Activated T-helper 17 cell treated with anti-CD3 and anti-CD28 coated beads, Interleukin-2, amount 50 U/mL, for 72 hours (primary cell): Measurements from ENCODE around the gene OTOG. TPM values are rescaled to one million over a fixed set of nuclear protein-coding genes. Genes with fewer than 3 reads are reported as not detected.
A peak's percentile ranks its signal among the peaks of the same experiment; 100 is the strongest.

Experiments used
- ATAC-seq: fragments of 150-1000 bp; cut with Tn5 transposase; replicated peaks from 2 replicates; pipeline ENCODE4 v1.10.0; 2021; ENCODE audit warnings: mild to moderate bottlenecking, moderate library complexity
- H3K27ac Mint-ChIP-seq: one replicate; pipeline ENCODE4 v1.8.0; 2022; ENCODE audit warnings: mixed read lengths
- H3K27me3 Mint-ChIP-seq: one replicate; pipeline ENCODE4 v1.8.0; 2022; ENCODE audit warnings: mixed read lengths
- H3K36me3 Mint-ChIP-seq: one replicate; pipeline ENCODE4 v1.8.0; 2022; ENCODE audit warnings: low read depth, mild to moderate bottlenecking, mixed read lengths
- H3K4me1 Mint-ChIP-seq: one replicate; pipeline ENCODE4 v1.8.0; 2022; ENCODE audit warnings: mixed read lengths
- H3K4me3 Mint-ChIP-seq: one replicate; pipeline ENCODE4 v1.8.0; 2022; ENCODE audit warnings: mild to moderate bottlenecking, mixed read lengths
- H3K9me3 Mint-ChIP-seq: one replicate; pipeline ENCODE4 v1.8.0; 2022; ENCODE audit warnings: mixed read lengths
- total RNA-seq, 2 donors: library from RNA; stranded (reverse); gene quantifications; one replicate each; pipeline ENCODE4 v1.2.3, GENCODE V29; 2022

OTOG gene
- total RNA-seq, 2 donors from 2014 or later: not detected

DNA sequence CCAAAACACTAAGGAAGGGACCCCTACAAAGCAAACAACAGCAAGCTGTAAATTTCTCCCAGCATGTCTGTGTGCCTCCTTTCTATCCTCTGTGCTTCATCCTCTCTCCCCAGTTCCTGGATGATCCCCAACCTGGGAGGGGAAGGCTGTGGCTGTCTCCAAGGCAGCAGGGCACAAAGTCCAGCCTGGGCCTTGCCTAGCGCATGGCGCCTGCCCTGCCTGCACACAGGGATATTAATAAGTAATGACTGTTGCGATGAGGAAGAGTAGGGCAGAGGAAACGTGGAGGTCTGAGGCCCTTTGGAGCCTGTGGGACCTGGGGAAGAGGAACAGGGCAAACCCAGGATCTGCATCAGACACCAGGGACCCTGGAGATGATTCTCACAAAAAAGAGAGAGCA lies 4.8 kb upstream of the OTOG start:
- Mint-ChIP-seq H3K27ac (no peak overlapping the region), H3K27me3 (peaks cover 24% of the 10 kb centered on the region), H3K36me3 (no peaks in the 10 kb centered on the region), H3K9me3 (no peaks in the 10 kb centered on the region), H3K4me3 (no peak overlapping the region), H3K4me1 (no peaks in the 10 kb centered on the region)
- no peak for ATAC-seq

GRCh38 chr11:17543041-17543440 lies 4.0 kb upstream of the OTOG start:
- H3K4me1 Mint-ChIP-seq: no peaks in the 10 kb centered on the region
- H3K27me3 Mint-ChIP-seq: peaks cover 31% of the 10 kb centered on the region
- H3K4me3 Mint-ChIP-seq: no peak overlapping the region
- no peaks in the 10 kb centered on the region for H3K36me3 Mint-ChIP-seq
- no peak overlapping the region for H3K27ac Mint-ChIP-seq
- no peak for ATAC-seq
- no peaks in the 10 kb centered on the region for H3K9me3 Mint-ChIP-seq

DNA sequence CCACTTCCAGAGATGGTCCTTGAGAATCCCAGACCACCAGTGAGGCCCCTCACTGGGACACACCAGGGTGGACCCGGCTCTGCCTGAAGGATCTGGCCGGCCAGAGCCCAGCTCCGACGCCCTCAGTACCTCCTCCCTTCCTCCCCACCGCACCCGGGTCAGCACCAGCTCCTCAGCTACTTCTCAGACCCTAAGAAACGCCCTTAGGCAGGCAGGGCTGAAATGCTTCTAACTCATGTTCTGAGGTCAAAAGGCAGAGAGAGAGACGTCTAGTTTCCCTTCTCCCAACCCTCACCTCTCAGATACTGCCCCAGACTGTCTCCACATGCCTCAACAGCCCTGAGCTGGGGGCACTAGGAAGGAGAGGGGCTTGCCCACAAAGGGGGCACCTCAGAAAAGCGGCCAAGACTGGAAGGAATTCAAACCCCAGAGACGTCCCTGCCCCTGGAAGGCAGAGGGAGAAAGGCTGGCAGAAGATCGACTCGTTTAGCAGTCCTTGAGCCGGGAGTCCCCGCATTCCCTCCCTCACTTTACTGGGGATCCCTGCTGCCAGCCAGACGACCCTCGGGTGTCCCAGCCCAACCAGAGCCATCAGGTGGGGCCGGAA lies 3.4 kb upstream of the OTOG start:
- H3K36me3 Mint-ChIP-seq: no peaks in the 10 kb centered on the region
- no peaks in the 10 kb centered on the region for H3K4me1 Mint-ChIP-seq
- H3K4me3 Mint-ChIP-seq: no peak overlapping the region
- no peaks in the 10 kb centered on the region for H3K9me3 Mint-ChIP-seq
- H3K27me3 Mint-ChIP-seq: peaks cover 33% of the 10 kb centered on the region
- no peak for ATAC-seq
- no peak overlapping the region for H3K27ac Mint-ChIP-seq

GRCh38 chr11:17544181-17544622 lies 2.9 kb upstream of the OTOG start, which contains the start of gene USH1C:
TSS of gene USH1C (minus strand) at chr11:17544416. CDS start at chr11:17544307, 109 bp downstream.
- Mint-ChIP-seq H3K27ac (no peak within 1 kb of the TSS), H3K27me3 (peaks cover 35% of the 10 kb centered on the region), H3K4me1 (no peaks in the 10 kb centered on the region), H3K4me3 (no peak within 1 kb of the TSS), H3K36me3 (no peaks in the 10 kb centered on the region), H3K9me3 (no peaks in the 10 kb centered on the region)
- peak; percentile 45 for ATAC-seq

DNA sequence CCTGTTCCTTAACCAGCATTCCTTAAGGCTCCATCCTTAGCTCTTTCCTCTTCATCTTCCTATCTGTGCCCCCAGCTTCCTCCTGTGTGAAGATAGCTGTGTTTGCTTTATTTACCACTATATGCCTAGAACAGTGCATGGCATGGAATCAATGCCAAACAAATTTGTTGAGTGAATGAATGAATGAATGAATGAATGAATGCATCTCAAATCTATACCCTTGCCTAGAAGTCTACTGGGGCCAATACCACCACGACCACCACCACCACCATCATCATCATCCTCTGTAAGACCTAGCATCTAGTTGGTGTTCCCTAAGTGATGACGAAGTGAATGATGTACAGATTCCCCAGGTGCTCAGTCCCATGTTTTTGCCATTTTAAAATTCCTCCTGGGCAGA lies 819 bp upstream of the OTOG start:
- no peaks in the 10 kb centered on the region for H3K4me1 Mint-ChIP-seq
- no peak for ATAC-seq
- H3K9me3 Mint-ChIP-seq: no peaks in the 10 kb centered on the region
- H3K4me3 Mint-ChIP-seq: no peak overlapping the region
- H3K36me3 Mint-ChIP-seq: no peaks in the 10 kb centered on the region
- no peak overlapping the region for H3K27ac Mint-ChIP-seq
- H3K27me3 Mint-ChIP-seq: peaks cover 38% of the 10 kb centered on the region

- no peak for ATAC-seq
- Mint-ChIP-seq H3K27me3 (peaks cover 41% of the 10 kb centered on the region), H3K4me1 (no peaks in the 10 kb centered on the region), H3K4me3 (no peak overlapping the region), H3K9me3 (no peaks in the 10 kb centered on the region), H3K36me3 (no peaks in the 10 kb centered on the region), H3K27ac (no peak overlapping the region)
Observed at GRCh38 chr11:17547932-17548331, 873 bp downstream of the OTOG start.

DNA sequence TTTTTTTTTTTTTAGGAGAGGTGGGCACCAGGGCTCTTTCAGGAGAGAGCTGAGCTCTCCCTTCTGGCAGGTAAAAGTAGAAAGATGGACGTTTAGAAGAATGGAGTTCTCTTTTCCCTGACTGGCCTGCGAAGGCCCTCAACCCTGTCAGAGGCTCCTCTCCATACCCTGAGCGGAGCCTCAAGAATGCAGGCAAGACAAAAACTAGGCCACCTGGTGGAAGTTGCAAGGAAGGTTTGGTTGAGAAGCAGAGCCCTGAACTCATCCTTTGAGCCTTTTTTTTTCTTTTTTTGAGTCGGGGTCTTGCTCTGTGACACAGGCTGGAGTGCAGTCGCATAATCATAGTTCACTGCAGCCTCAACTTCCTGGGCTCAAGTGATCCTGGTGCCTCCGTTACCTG lies 1.4 kb downstream of the OTOG start:
- no peaks in the 10 kb centered on the region for H3K9me3 Mint-ChIP-seq
- no peak overlapping the region for H3K4me3 Mint-ChIP-seq
- no peak for ATAC-seq
- no peaks in the 10 kb centered on the region for H3K36me3 Mint-ChIP-seq
- no peak overlapping the region for H3K27ac Mint-ChIP-seq
- peaks cover 41% of the 10 kb centered on the region for H3K27me3 Mint-ChIP-seq
- H3K4me1 Mint-ChIP-seq: no peaks in the 10 kb centered on the region

DNA sequence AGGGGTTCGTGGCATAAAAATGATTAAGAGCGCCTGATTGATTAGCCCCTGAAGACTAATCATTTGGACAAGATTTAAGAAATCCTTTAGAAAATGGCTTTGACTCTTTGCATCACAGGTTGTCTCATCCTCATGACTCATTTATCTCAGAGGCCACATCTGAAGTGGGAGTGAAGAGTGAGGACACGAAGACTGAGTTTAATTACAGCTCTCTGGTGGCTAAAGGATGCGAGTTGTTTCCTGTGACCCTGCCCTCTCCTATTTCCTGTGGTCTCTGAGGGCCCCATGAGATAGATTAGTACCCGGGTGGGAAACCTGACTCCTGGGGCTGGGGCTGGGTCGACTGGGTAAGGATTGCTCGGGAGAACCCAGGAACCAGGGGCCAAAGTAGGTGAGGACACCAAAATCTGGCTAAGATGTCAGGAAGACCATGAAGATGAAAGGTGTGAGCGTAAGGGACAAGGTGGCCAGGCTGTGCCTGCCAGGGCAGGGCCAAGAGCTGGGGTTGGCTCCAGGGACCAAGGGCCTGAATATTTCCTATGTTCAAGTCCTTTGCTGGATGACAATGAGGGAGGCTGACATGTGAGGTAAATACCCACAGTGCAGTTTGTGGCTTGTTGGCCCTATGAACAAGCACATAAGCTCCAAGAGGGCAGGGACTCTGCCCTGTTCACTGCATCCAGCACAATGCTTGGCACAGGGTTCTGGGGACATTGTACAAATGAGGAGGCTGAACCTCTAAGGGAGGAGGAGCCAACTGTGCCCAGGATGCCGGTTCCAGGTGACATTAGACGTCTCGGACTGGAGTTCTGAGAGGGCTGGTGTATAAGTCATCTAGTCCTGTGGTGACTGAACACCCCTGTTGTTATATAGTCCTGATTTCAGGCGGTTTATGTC lies 3.6 kb downstream of the OTOG start:
- Mint-ChIP-seq H3K27me3 (peaks cover 37% of the 10 kb centered on the region), H3K4me3 (no peak overlapping the region), H3K9me3 (no peaks in the 10 kb centered on the region), H3K27ac (no peak overlapping the region), H3K36me3 (no peaks in the 10 kb centered on the region), H3K4me1 (no peaks in the 10 kb centered on the region)
- peak; percentile 44 for ATAC-seq

- peaks cover 35% of the 10 kb centered on the region for H3K27me3 Mint-ChIP-seq
- no peak for ATAC-seq
- no peak overlapping the region for H3K4me3 Mint-ChIP-seq
- no peak overlapping the region for H3K27ac Mint-ChIP-seq
- H3K9me3 Mint-ChIP-seq: no peaks in the 10 kb centered on the region
- no peaks in the 10 kb centered on the region for H3K36me3 Mint-ChIP-seq
- no peaks in the 10 kb centered on the region for H3K4me1 Mint-ChIP-seq
Observed at GRCh38 chr11:17551347-17552040, 4.4 kb downstream of the OTOG start.

GRCh38 chr11:17552041-17552355 lies 4.9 kb downstream of the OTOG start:
- Mint-ChIP-seq H3K27me3 (peaks cover 31% of the 10 kb centered on the region), H3K9me3 (no peaks in the 10 kb centered on the region), H3K4me3 (no peak overlapping the region), H3K27ac (no peak overlapping the region), H3K4me1 (no peaks in the 10 kb centered on the region), H3K36me3 (no peaks in the 10 kb centered on the region)
- ATAC-seq: no peak

- no peaks in the 10 kb centered on the region for H3K4me1 Mint-ChIP-seq
- no peaks in the 10 kb centered on the region for H3K9me3 Mint-ChIP-seq
- H3K27me3 Mint-ChIP-seq: peaks cover 25% of the 10 kb centered on the region
- no peaks in the 10 kb centered on the region for H3K36me3 Mint-ChIP-seq
- no peak for ATAC-seq
- no peak overlapping the region for H3K4me3 Mint-ChIP-seq
- H3K27ac Mint-ChIP-seq: no peak overlapping the region
Observed at GRCh38 chr11:17552392-17553248, 5.6 kb downstream of the OTOG start.

DNA sequence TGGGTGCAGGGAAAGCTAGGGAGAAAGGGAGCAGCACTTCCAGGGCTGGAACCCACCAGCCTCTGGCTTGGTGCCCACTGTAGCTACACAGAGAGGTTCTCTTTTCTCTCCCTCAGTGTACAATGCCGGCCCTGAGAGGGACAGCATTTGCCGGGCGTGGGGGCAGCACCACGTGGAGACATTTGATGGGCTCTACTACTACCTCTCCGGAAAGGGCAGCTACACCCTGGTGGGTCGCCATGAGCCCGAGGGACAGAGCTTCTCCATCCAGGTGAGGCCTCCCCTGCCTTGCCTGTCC lies 6.1 kb downstream of the OTOG start:
- H3K27me3 Mint-ChIP-seq: peaks cover 23% of the 10 kb centered on the region
- ATAC-seq: no peak
- no peaks in the 10 kb centered on the region for H3K9me3 Mint-ChIP-seq
- H3K4me1 Mint-ChIP-seq: no peaks in the 10 kb centered on the region
- H3K27ac Mint-ChIP-seq: no peak overlapping the region
- no peak overlapping the region for H3K4me3 Mint-ChIP-seq
- H3K36me3 Mint-ChIP-seq: no peaks in the 10 kb centered on the region

GRCh38 chr11:17554487-17554886 lies 7.4 kb downstream of the OTOG start:
- Mint-ChIP-seq H3K4me1 (no peaks in the 10 kb centered on the region), H3K4me3 (no peak overlapping the region), H3K36me3 (no peaks in the 10 kb centered on the region), H3K9me3 (no peaks in the 10 kb centered on the region), H3K27ac (no peak overlapping the region), H3K27me3 (peaks cover 20% of the 10 kb centered on the region)
- no peak for ATAC-seq

- Mint-ChIP-seq H3K27ac (no peak overlapping the region), H3K36me3 (no peaks in the 10 kb centered on the region), H3K9me3 (no peaks in the 10 kb centered on the region), H3K27me3 (peaks cover 21% of the 10 kb centered on the region), H3K4me3 (no peak overlapping the region), H3K4me1 (no peaks in the 10 kb centered on the region)
- ATAC-seq: no peak
Observed at GRCh38 chr11:17556999-17557398, 9.9 kb downstream of the OTOG start.
